ENCODE data around the gene GPR142. TPM values are rescaled to one million over a fixed set of nuclear protein-coding genes. Genes with fewer than 3 reads are reported as not detected.

Gene GPR142, protein sequence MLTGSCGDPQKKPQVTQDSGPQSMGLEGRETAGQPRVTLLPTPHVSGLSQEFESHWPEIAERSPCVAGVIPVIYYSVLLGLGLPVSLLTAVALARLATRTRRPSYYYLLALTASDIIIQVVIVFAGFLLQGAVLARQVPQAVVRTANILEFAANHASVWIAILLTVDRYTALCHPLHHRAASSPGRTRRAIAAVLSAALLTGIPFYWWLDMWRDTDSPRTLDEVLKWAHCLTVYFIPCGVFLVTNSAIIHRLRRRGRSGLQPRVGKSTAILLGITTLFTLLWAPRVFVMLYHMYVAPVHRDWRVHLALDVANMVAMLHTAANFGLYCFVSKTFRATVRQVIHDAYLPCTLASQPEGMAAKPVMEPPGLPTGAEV
- not detected for polyA plus RNA-seq (2012; ENCODE audit: insufficient read depth, insufficient read length, low read depth)

DNA sequence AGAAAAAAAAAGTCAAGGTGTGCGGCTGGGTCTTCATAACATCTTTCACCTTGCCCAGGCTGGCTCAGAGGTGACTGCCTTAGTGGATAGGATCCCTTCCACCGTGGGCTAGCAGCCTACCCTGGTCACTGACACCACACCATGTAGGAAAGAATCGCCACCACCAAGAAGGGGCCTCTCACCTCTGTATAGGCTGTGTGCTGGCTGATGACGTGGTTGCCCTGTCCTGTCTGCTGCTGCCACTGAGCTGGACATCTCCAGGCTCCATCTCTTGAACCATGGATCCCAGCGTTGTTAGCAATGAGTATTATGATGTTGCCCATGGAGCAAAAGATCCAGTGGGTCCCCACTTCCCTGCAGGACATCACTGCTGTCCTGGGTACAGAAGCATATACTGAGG lies at the start of gene GPR142:
Gene GPR142, plus strand, starts transcription at position 301 of the 400 bp plus-strand sequence. CDS start 2,035 bp downstream, outside the sequence.
- Histone ChIP-seq H3K27me3 (no peaks in the 10 kb centered on the region), H3K4me1 (no peaks in the 10 kb centered on the region), H3K4me3 (ENCODE audit: low read depth, low read length) (peak within 1 kb of the TSS; percentile 16; the same call in 1 of the 2 replicates), H3K9me3 (no peaks in the 10 kb centered on the region), H3K36me3 (no peaks in the 10 kb centered on the region)
- TF ChIP-seq, protein P1, sequence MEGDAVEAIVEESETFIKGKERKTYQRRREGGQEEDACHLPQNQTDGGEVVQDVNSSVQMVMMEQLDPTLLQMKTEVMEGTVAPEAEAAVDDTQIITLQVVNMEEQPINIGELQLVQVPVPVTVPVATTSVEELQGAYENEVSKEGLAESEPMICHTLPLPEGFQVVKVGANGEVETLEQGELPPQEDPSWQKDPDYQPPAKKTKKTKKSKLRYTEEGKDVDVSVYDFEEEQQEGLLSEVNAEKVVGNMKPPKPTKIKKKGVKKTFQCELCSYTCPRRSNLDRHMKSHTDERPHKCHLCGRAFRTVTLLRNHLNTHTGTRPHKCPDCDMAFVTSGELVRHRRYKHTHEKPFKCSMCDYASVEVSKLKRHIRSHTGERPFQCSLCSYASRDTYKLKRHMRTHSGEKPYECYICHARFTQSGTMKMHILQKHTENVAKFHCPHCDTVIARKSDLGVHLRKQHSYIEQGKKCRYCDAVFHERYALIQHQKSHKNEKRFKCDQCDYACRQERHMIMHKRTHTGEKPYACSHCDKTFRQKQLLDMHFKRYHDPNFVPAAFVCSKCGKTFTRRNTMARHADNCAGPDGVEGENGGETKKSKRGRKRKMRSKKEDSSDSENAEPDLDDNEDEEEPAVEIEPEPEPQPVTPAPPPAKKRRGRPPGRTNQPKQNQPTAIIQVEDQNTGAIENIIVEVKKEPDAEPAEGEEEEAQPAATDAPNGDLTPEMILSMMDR (IDR thresholded peaks at IDR 0.05; ENCODE audit: low read depth, low read length) = no peak
- no peak for DNase-seq

DNA sequence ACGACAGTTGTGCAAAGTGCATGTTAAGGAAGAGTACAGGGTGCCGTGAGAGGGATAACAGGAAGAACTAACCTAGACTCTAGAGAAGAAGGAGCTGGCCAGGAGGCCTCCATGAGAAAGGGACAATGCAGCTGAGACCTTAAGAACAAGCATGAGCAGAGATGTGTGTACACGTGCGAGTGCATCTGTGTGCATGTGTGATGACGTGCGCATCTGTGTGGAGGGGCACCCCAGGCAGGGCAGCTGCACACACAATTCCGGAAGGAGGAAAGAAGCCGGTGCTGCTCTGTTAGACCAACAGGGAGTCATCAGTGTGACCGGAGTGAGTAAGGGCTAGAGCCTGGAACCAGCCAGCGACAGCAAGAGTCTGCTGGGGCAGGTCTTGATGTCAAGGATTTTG lies 48.9 kb upstream of the GPR142 start:
- H3K27me3 ChIP-seq = no peaks in the 10 kb centered on the region
- no peaks in the 10 kb centered on the region for H3K9me3 ChIP-seq
- H3K36me3 ChIP-seq = no peaks in the 10 kb centered on the region
- DNase-seq = no peak
- TF ChIP-seq, protein P1 (IDR thresholded peaks at IDR 0.05; ENCODE audit: low read depth, low read length) = no peak
- H3K4me1 ChIP-seq = no peaks in the 10 kb centered on the region
- no peak overlapping the region for H3K4me3 ChIP-seq (ENCODE audit: low read depth, low read length)

DNA sequence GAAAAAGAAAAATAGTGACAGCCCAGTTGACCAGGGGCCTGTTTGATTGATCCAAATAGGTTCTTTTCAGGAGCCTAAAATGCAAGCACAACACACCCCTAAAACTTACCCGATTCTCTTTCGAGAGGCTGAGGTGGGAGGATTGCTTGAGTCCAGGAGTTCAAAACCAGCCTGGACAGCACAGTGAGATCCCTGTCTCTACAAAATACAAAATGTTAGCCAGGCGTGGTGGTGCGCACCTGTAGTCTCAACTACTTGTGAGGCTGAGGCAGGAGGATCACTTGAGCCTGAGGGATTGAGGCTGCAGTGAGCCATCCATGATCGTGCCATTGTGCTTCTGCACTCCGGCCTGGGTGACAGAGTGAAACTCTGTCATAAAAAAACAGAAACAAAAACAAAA lies 42.8 kb upstream of the GPR142 start:
- Histone ChIP-seq H3K27me3 (peaks cover 21% of the 10 kb centered on the region), H3K9me3 (no peaks in the 10 kb centered on the region), H3K4me3 (ENCODE audit: low read depth, low read length) (no peak overlapping the region), H3K36me3 (no peaks in the 10 kb centered on the region), H3K4me1 (no peaks in the 10 kb centered on the region)
- DNase-seq = no peak
- TF ChIP-seq, protein P1 (IDR thresholded peaks at IDR 0.05; ENCODE audit: low read depth, low read length) = no peak

DNA sequence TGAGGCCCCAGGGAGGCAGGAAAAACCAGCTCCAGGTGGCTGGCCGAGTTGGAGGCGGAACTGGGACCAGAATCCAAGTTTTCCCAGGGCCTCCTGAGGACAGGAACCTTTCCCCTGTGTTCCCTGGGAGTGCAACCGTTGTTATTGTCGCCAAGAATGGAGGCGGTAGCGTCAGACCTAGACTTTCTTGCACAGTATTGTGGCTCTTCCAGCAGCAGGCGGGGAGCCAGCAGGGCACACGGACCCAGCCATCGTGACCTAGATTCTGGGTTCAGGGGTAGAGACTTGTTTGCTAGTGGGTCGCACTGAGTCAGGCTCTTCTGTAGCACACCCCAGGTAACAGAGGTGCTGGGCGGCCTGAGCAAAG lies 41.9 kb upstream of the GPR142 start:
- Histone ChIP-seq H3K4me3 (ENCODE audit: low read depth, low read length) (no peak overlapping the region), H3K9me3 (no peaks in the 10 kb centered on the region), H3K4me1 (no peaks in the 10 kb centered on the region), H3K27me3 (peaks cover 21% of the 10 kb centered on the region), H3K36me3 (no peaks in the 10 kb centered on the region)
- TF ChIP-seq, protein P1 (IDR thresholded peaks at IDR 0.05; ENCODE audit: low read depth, low read length) = no peak
- no peak for DNase-seq

DNA sequence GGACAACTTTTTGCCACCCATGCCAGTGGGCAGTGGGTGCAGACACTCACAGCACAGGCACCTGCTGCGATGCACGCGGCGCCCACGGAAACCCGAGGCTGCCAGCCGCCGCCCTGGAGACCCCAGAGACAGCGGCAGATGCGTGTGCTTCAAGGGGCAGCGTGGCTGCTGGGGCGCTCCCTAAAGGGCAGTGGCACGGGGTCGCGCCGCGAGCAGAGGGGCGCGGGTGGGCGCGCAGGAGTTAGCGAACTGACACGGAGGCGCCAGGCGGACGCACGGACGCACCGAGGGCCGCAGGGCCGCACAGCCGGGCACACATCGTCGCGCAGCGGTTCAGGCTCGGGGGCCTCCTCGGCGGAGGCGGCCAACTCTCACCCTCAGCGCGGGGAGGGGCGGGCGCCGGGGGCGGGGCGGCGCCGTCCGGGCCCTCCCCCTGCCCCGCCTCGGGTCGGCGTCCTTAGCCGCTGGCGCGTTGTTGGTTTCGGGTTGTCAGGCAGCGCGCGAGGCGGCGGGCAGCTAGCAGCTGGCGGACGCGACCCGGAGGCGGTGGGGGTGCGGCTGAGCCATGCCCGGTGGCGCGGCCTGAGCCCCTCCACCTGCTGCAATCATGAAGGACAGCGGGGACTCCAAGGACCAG lies 41.4 kb upstream of the GPR142 start, which contains the start of gene KIF19:
Gene KIF19, plus strand, starts transcription at position 484 of the 637 bp plus-strand sequence. Its CDS starts 124 bp downstream, at position 608.
- Histone ChIP-seq H3K36me3 (no peaks in the 10 kb centered on the region), H3K4me3 (ENCODE audit: low read depth, low read length) (peak within 1 kb of the TSS; percentile 46), H3K4me1 (no peaks in the 10 kb centered on the region), H3K27me3 (peaks cover 21% of the 10 kb centered on the region), H3K9me3 (no peaks in the 10 kb centered on the region)
- peak; percentile 59 for DNase-seq
- TF ChIP-seq, protein P1 (IDR thresholded peaks at IDR 0.05; ENCODE audit: low read depth, low read length) = no peak

DNA sequence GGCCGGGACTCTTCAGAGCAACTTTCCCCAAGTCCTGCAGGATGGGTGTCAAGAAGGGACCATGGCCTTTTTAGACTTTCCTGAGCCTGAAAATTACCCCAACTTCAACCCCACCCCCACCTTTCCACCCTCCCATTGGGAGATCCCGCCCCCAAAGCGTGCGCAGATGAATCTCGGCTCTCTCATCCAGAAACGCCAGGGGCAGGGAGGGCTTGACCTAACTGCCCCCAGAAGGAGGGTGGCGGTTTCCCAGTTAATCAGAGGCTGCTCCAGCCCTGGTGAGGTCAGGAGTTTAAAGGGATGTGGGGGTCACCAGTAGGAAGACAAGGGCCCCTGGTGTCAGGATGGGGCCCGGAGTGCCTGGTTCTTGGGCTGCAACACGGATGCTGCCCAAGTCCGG lies 40.8 kb upstream of the GPR142 start:
- DNase-seq = no peak
- H3K27me3 ChIP-seq = peaks cover 21% of the 10 kb centered on the region
- H3K4me1 ChIP-seq = no peaks in the 10 kb centered on the region
- no peaks in the 10 kb centered on the region for H3K9me3 ChIP-seq
- TF ChIP-seq, protein P1 (IDR thresholded peaks at IDR 0.05; ENCODE audit: low read depth, low read length) = no peak
- H3K36me3 ChIP-seq = no peaks in the 10 kb centered on the region
- peak overlapping the region; percentile 46 for H3K4me3 ChIP-seq (ENCODE audit: low read depth, low read length)
